H1 (cell line): ENCODE data around the gene BCO1. TPM values are rescaled to one million over a fixed set of nuclear protein-coding genes. Genes with fewer than 3 reads are reported as not detected.
A peak's percentile ranks its signal among the peaks of the same experiment; 100 is the strongest.

ENCODE experiments used
- CTCF ChIA-PET: fragments of 300-600 bp; sonication (Branson Sonifier 250); formaldehyde crosslinking; loops from one replicate; lab custom pipeline; 2021; ENCODE audit not compliant: partially characterized antibody; lab: Charles Lee
- POLR2A ChIA-PET: fragments of 300-600 bp; sonication (Branson Sonifier 250); formaldehyde crosslinking; loops from one replicate; lab custom pipeline; 2021; ENCODE audit warnings: inconsistent platforms; ENCODE audit not compliant: partially characterized antibody; lab: Charles Lee
- DNase-seq, 2 experiments: peaks; one replicate each; pipeline versions ENCODE4 v3.0.0 to v3.0.0-alpha.2; 2010 to 2022; ENCODE audit warnings: low spot score in 2 of 2, low read depth in 1 of 2, mixed read lengths in 1 of 2
- FAIRE-seq: peaks from 2 replicates; lab custom pipeline; 2011; peaks lifted over from hg19 to GRCh38; lab: Jason Lieb, UNC
- H2AFZ ChIP-seq: 2 replicates; pipeline ENCODE4 v1.8.1; 2012; ENCODE audit warnings: low read length, inconsistent platforms
- H2AK5ac ChIP-seq: 2 replicates; pipeline ENCODE4 v1.6.1; 2013; ENCODE audit warnings: low read depth, low read length
- H2BK120ac ChIP-seq: replicated peaks from 2 replicates; pipeline ENCODE3; 2013; ENCODE audit warnings: low read depth, low read length, inconsistent platforms
- H2BK12ac ChIP-seq: 2 replicates; pipeline ENCODE4 v1.6.1; 2013; ENCODE audit warnings: low read depth, low read length
- H2BK15ac ChIP-seq: 2 replicates; pipeline ENCODE4 v1.6.1; 2013; ENCODE audit warnings: low read length
- H2BK20ac ChIP-seq: 2 replicates; pipeline ENCODE4 v1.6.1; 2013; ENCODE audit warnings: low read length
- H2BK5ac ChIP-seq: 2 replicates; pipeline ENCODE4 v1.6.1; 2013; ENCODE audit warnings: low read depth, low read length
- H3K14ac ChIP-seq: 2 replicates; pipeline ENCODE4 v1.6.1; 2013; ENCODE audit warnings: inconsistent platforms; ENCODE audit not compliant: insufficient read length
- H3K18ac ChIP-seq: 2 replicates; pipeline ENCODE4 v1.6.1; 2013; ENCODE audit warnings: low read length; ENCODE audit errors: extremely low read depth
- H3K23ac ChIP-seq: 2 replicates; pipeline ENCODE4 v1.6.1; 2013; ENCODE audit warnings: inconsistent platforms; ENCODE audit not compliant: insufficient read length
- H3K23me2 ChIP-seq: 2 replicates; pipeline ENCODE4 v1.6.1; 2013; ENCODE audit warnings: low read depth, low read length
- H3K27ac ChIP-seq: 2 replicates; pipeline ENCODE4 v1.6.1; 2011; ENCODE audit warnings: low read depth, low read length, inconsistent platforms
- H3K27me3 ChIP-seq, 4 experiments: replicated peaks in 1 of 4; 1 replicate in 1 of 4; 2 replicates in 3 of 4; pipeline versions ENCODE4 v1.6.1 to v1.8.1; 2011 to 2013; ENCODE audit warnings: low read length in 3 of 4, mild to moderate bottlenecking in 3 of 4, inconsistent platforms in 2 of 4, mixed read lengths in 2 of 4, moderate library complexity in 1 of 4; ENCODE audit not compliant: control insufficient read depth in 3 of 4, insufficient read depth in 3 of 4; ENCODE audit errors: extremely low read depth in 1 of 4
- H3K36me3 ChIP-seq, 4 experiments: 2 replicates each; pipeline versions ENCODE4 v1.6.1 to v1.8.1; 2011 to 2013; ENCODE audit warnings: mild to moderate bottlenecking in 4 of 4, low read length in 3 of 4, moderate library complexity in 2 of 4, control low read depth in 1 of 4, inconsistent platforms in 1 of 4; ENCODE audit not compliant: insufficient read depth in 4 of 4, control insufficient read depth in 2 of 4
- H3K4ac ChIP-seq: replicated peaks from 2 replicates; pipeline ENCODE3; 2013; ENCODE audit warnings: low read length, low read depth, mixed read lengths, inconsistent platforms; ENCODE audit not compliant: insufficient read length
- H3K4me1 ChIP-seq, 4 experiments: replicated peaks in 1 of 4; 1 replicate in 1 of 4; 2 replicates in 3 of 4; pipeline versions ENCODE4 v1.6.1 to v1.8.1; 2011 to 2013; ENCODE audit warnings: low read length in 3 of 4, inconsistent platforms in 2 of 4, mixed read lengths in 1 of 4; ENCODE audit not compliant: insufficient read depth in 4 of 4, control insufficient read depth in 3 of 4
- H3K4me2 ChIP-seq, 2 experiments: 2 replicates each; pipeline versions ENCODE4 v1.6.1 to v1.8.1; 2011 to 2013; ENCODE audit warnings: low read depth in 2 of 2, low read length in 2 of 2, control low read depth in 1 of 2, inconsistent platforms in 1 of 2, mild to moderate bottlenecking in 1 of 2; ENCODE audit not compliant: insufficient read depth in 1 of 2
- H3K4me3 ChIP-seq, 4 experiments: fragments of 200-600, 300-600 bp in 1 of 4; sonication (generic), shearing (Covaris generic), sonication (Bioruptor Twin) in 1 of 4; 2 replicates each; pipeline versions ENCODE4 v1.5.1 to v1.8.1; 2011 to 2016; ENCODE audit warnings: low read length in 4 of 4, low read depth in 3 of 4, control low read depth in 2 of 4, inconsistent platforms in 2 of 4, mild to moderate bottlenecking in 2 of 4, mixed read lengths in 1 of 4, moderate library complexity in 1 of 4; ENCODE audit not compliant: insufficient read depth in 2 of 4; ENCODE audit errors: extremely low read depth in 1 of 4
- H3K56ac ChIP-seq: replicated peaks from 2 replicates; pipeline ENCODE3; 2013; ENCODE audit warnings: low read depth, mild to moderate bottlenecking, mixed read lengths, low read length, inconsistent platforms; ENCODE audit not compliant: insufficient read length
- H3K79me1 ChIP-seq: 2 replicates; pipeline ENCODE4 v1.6.1; 2013; ENCODE audit warnings: low read depth, low read length, control low read depth
- H3K79me2 ChIP-seq, 2 experiments: 2 replicates each; pipeline versions ENCODE4 v1.6.1 to v1.8.1; 2012 to 2013; ENCODE audit warnings: low read length in 2 of 2, mild to moderate bottlenecking in 2 of 2, inconsistent platforms in 1 of 2; ENCODE audit not compliant: insufficient read depth in 2 of 2, control insufficient read depth in 1 of 2
- H3K9ac ChIP-seq, 4 experiments: replicated peaks in 1 of 4; 1 replicate in 1 of 4; 2 replicates in 3 of 4; pipeline versions ENCODE4 v1.6.1 to v1.8.1; 2011 to 2013; ENCODE audit warnings: low read depth in 3 of 4, low read length in 3 of 4, control low read depth in 2 of 4, mild to moderate bottlenecking in 2 of 4, moderate library complexity in 2 of 4, inconsistent platforms in 1 of 4; ENCODE audit errors: extremely low read depth in 1 of 4
- H3K9me3 ChIP-seq, 2 experiments: 2 replicates each; pipeline versions ENCODE4 v1.6.1 to v1.8.1; 2012 to 2013; ENCODE audit warnings: mild to moderate bottlenecking in 2 of 2, moderate library complexity in 2 of 2, control low read depth in 1 of 2, inconsistent platforms in 1 of 2, low read depth in 1 of 2, low read length in 1 of 2, mixed read lengths in 1 of 2; ENCODE audit not compliant: insufficient read depth in 2 of 2
- H4K20me1 ChIP-seq, 2 experiments: replicated peaks in 1 of 2; 2 replicates each; pipeline versions ENCODE3 to v1.8.1; 2011 to 2013; ENCODE audit warnings: inconsistent platforms in 2 of 2, low read length in 2 of 2, mild to moderate bottlenecking in 1 of 2; ENCODE audit not compliant: insufficient read depth in 2 of 2, control insufficient read depth in 1 of 2
- H4K5ac ChIP-seq: 2 replicates; pipeline ENCODE4 v1.6.1; 2013; ENCODE audit warnings: low read length, low read depth, mixed read lengths, inconsistent platforms; ENCODE audit not compliant: insufficient read length
- H4K8ac ChIP-seq: 2 replicates; pipeline ENCODE4 v1.8.0; 2013; ENCODE audit warnings: mild to moderate bottlenecking, moderate library complexity, low read length, inconsistent platforms; ENCODE audit not compliant: insufficient read depth; ENCODE audit errors: extremely low read depth
- H4K91ac ChIP-seq: replicated peaks from 2 replicates; pipeline ENCODE3; 2013; ENCODE audit warnings: low read length, mixed read lengths, inconsistent platforms; ENCODE audit not compliant: insufficient read length
- BACH1 ChIP-seq: IDR thresholded peaks from 2 replicates; pipeline ENCODE4 v1.6.1; 2012; ENCODE audit warnings: low read length, improper control_type of control experiment
- MAFK ChIP-seq: IDR thresholded peaks from 2 replicates; pipeline ENCODE4 v1.6.1; 2012; ENCODE audit warnings: low read depth, mild to moderate bottlenecking, improper control_type of control experiment, low read length
- TEAD4 ChIP-seq: IDR thresholded peaks from 2 replicates; pipeline ENCODE4 v1.6.1; 2012; ENCODE audit warnings: low read depth, low read length, inconsistent platforms, mixed read lengths
- WGBS, 2 experiments: shearing (Covaris generic) in 1 of 2; methylation state at CpG; one replicate each; pipeline versions ENCODE4 v1.1.6 to v1.1.7; 2013 to 2015; ENCODE audit warnings: low lambda C conversion rate in 2 of 2, mixed read lengths in 2 of 2, inconsistent platforms in 1 of 2, low coverage in 1 of 2, missing lambda C conversion rate in 1 of 2; ENCODE audit not compliant: insufficient replicate concordance in 2 of 2, insufficient coverage in 1 of 2, insufficient read length in 1 of 2; ENCODE audit errors: extremely low coverage in 1 of 2, missing lambda C conversion rate in 1 of 2; 5-methylcytosine and 5-hydroxymethylcytosine counted together
- polyA plus RNA-seq, 7 experiments: library from polyadenylated mRNA; depleted of rRNA in 3 of 7; stranded (reverse) in 5 of 7; unstranded in 2 of 7; fragments of >200 nt in 5 of 7; fragments of 200-250 nt in 2 of 7; gene quantifications; 1 replicate in 5 of 7; 2 replicates in 1 of 7; 4 replicates in 1 of 7; pipeline versions ENCODE4 v1.2.1 to v1.2.3, GENCODE V29; 2011 to 2013; ENCODE audit warnings: missing spikeins in 2 of 7, mixed read lengths in 2 of 7
- total RNA-seq: library from RNA; stranded (reverse); fragmentation: NEBNext Ultra II Directional; extraction: Animal tissue kit (Norgen Biotek cat#: 25700); gene quantifications from 2 replicates; pipeline ENCODE4 v1.2.1, GENCODE V29; 2021

Gene BCO1
- total and polyA plus RNA-seq, 2 of the 8 experiments (the other 6 are each of a cell fraction or from before 2014, with no cell fraction given) = 0.21 TPM; not detected in 1

DNA sequence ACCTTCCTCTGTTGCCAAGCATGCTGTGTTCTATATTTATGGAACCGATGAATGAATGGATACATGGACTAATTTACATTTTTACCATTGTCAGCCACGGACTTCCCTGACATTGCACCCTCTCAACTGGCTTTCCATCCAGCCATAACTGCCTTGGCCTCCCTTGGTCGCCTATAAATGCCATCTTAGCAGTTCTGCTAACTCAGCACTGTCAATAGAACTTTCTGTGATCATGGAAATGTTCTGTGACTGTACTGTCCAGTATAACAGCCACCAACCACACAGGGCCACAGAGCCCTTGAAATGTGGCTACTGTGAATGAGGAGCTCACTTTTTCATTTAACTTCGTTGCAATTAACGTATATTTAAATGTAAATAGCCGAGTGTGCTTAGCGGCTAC is 8.7 kb upstream of the BCO1 start:
- POLR2A ChIA-PET = no interaction called here
- Histone ChIP-seq H3K9me3 (no peaks in the 10 kb centered on the region), H4K20me1 (no peaks in the 10 kb centered on the region), H3K18ac (no peak overlapping the region), H3K4me3 (no peak overlapping the region), H4K91ac (no peak overlapping the region), H3K27ac (no peak overlapping the region), H3K9ac (no peak overlapping the region), H2AK5ac (no peak overlapping the region), H2AFZ (no peak overlapping the region), H3K14ac (no peak overlapping the region), H3K56ac (no peak overlapping the region), H3K4ac (no peak overlapping the region), H3K23ac (no peak overlapping the region), H2BK5ac (no peak overlapping the region), H4K8ac (no peak overlapping the region), H3K4me2 (no peak overlapping the region), H2BK20ac (no peak overlapping the region), H3K79me2 (no peaks in the 10 kb centered on the region), H3K36me3 (no peaks in the 10 kb centered on the region), H4K5ac (no peak overlapping the region), H2BK12ac (no peak overlapping the region), H2BK15ac (no peak overlapping the region), H3K79me1 (no peaks in the 10 kb centered on the region), H3K23me2 (no peaks in the 10 kb centered on the region), H3K27me3 (0 out of 7 replicates have a peak, but pooled peaks cover 0 to 2% (median 0%) of the 10 kb centered on the region in 4 experiments), H3K4me1 (no peaks in the 10 kb centered on the region), H2BK120ac (no peak overlapping the region)
- no peak for FAIRE-seq
- 74% methylated on average over 7 of the region's 7 CpGs; no CpG with 5 or more reads in 1 of the 2 experiments for WGBS, 2 experiments
- TF ChIP-seq TEAD4 (no peak), BACH1 (no peak), MAFK (0 out of 2 replicates have a peak, but pooled peaks have one; percentile 10)
- no peak for DNase-seq
- CTCF ChIA-PET = interaction anchor here (0.8 to 1.3 kb wide), 3 partner anchors 13 to 31 kb away, joined by 3 to 6 read pairs (median 6); no protein-coding TSS in a partner anchor
